HepG2 (cell line): ENCODE results near the gene ALDH3B1. TPM values are rescaled to one million over a fixed set of nuclear protein-coding genes. Genes with fewer than 3 reads are reported as not detected.

Experiments used
- ATAC-seq: fragments of 200-7000 bp; cut with Tn5 transposase; 3 replicates; pipeline ENCODE4 v1.9.1; 2020; ENCODE audit warnings: mild to moderate bottlenecking, moderate library complexity
- BruUV-seq: library from RNA; stranded (reverse); fragments of 400-500 nt; replicated peaks from 2 replicates; lab custom pipeline; 2021; lab: Mats Ljungman, UMichigan
- CTCF ChIA-PET: fragments of 300-600 bp; formaldehyde crosslinking; extraction: SDS; loops from one replicate; lab custom pipeline; 2021; ENCODE audit warnings: low total read pairs, inconsistent platforms, low intra/inter-chr PET ratio; lab: Yijun Ruan, JAX
- POLR2A ChIA-PET: fragments of 350-600 bp; sonication (Branson Sonifier 250); formaldehyde crosslinking; loops from one replicate; lab custom pipeline; 2020; ENCODE audit warnings: antibody characterized with exemption, inconsistent platforms; lab: Yijun Ruan, JAX
- DNase-seq: peaks from one replicate; pipeline ENCODE4 v3.0.0-alpha.2; 2015; ENCODE audit warnings: low spot score
- FAIRE-seq: peaks from 3 replicates; lab custom pipeline; 2011; peaks lifted over from hg19 to GRCh38; lab: Jason Lieb, UNC
- H2AFZ ChIP-seq: one replicate; pipeline ENCODE4 v1.6.1; 2011; ENCODE audit warnings: low read length, inconsistent platforms
- H3K27ac ChIP-seq: fragments of 300-600 bp; 3 replicates; pipeline ENCODE4 v1.8.0; 2011; ENCODE audit warnings: mixed run types, mild to moderate bottlenecking, mixed read lengths, low read length, inconsistent platforms; ENCODE audit not compliant: insufficient read depth; ENCODE audit errors: extremely low read length
- H3K27me3 ChIP-seq, 2 experiments: fragments of 200-600 bp in 1 of 2; 2 replicates in 1 of 2; 3 replicates in 1 of 2; pipeline versions ENCODE4 v1.6.0 to v1.8.0; 2011; ENCODE audit warnings: low read length in 2 of 2, mild to moderate bottlenecking in 2 of 2, moderate library complexity in 2 of 2, inconsistent platforms in 1 of 2; ENCODE audit not compliant: insufficient read depth in 2 of 2, control insufficient read depth in 1 of 2
- H3K36me3 ChIP-seq, 2 experiments: fragments of 200-600 bp in 1 of 2; replicated peaks in 1 of 2; 2 replicates in 1 of 2; 3 replicates in 1 of 2; pipeline versions ENCODE4 v1.5.1 to v1.8.0; 2011; ENCODE audit warnings: low read length in 2 of 2, inconsistent platforms in 1 of 2; ENCODE audit not compliant: insufficient read depth in 2 of 2, control insufficient read depth in 1 of 2
- H3K4me1 ChIP-seq: 2 replicates; pipeline ENCODE4 v1.5.1; 2012; ENCODE audit warnings: low read length, inconsistent platforms; ENCODE audit not compliant: insufficient read depth
- H3K4me2 ChIP-seq: 2 replicates; pipeline ENCODE4 v1.6.0; 2011; ENCODE audit warnings: low read depth, low read length, inconsistent platforms
- H3K4me3 ChIP-seq, 3 experiments: fragments of 200-600 bp in 1 of 3; sonication (generic), shearing (Covaris generic) in 1 of 3; replicated peaks in 1 of 3; 2 replicates each; pipeline ENCODE4 v1.5.1; 2011 to 2016; ENCODE audit warnings: low read length in 3 of 3, inconsistent platforms in 2 of 3, low read depth in 2 of 3, mild to moderate bottlenecking in 2 of 3, control low read depth in 1 of 3, mixed read lengths in 1 of 3; ENCODE audit not compliant: insufficient read depth in 1 of 3
- H3K79me2 ChIP-seq: one replicate; pipeline ENCODE4 v1.6.1; 2011; ENCODE audit warnings: low read length, inconsistent platforms; ENCODE audit not compliant: insufficient read depth
- H3K9ac ChIP-seq: 2 replicates; pipeline ENCODE4 v1.6.0; 2011; ENCODE audit warnings: mild to moderate bottlenecking, low read depth, low read length, inconsistent platforms; ENCODE audit not compliant: insufficient read depth
- H3K9me3 ChIP-seq: 2 replicates; pipeline ENCODE4 v1.5.1; 2012; ENCODE audit warnings: mild to moderate bottlenecking, low read length
- H4K20me1 ChIP-seq: 2 replicates; pipeline ENCODE4 v1.6.0; 2011; ENCODE audit warnings: inconsistent platforms, mild to moderate bottlenecking, low read length, moderate library complexity; ENCODE audit not compliant: insufficient read depth
- ZBTB8A ChIP-seq: sonication (generic); formaldehyde crosslinking; IDR thresholded peaks from 2 replicates; pipeline ENCODE4 v1.4.0; 2020; ENCODE audit warnings: mild to moderate bottlenecking, low read depth, missing genetic modification reagents, borderline replicate concordance
- WGBS: methylation state at CpG from one replicate; pipeline ENCODE4 v1.1.6; 2017; ENCODE audit warnings: low lambda C conversion rate; 5-methylcytosine and 5-hydroxymethylcytosine counted together
- in situ Hi-C: cut with HindIII; loops from 2 replicates; pipeline ENCODE4 v1.10.0; 2017; ENCODE audit warnings: low pct_unique_long_range_greater_than_20kb; ENCODE audit not compliant: extremely low pct_ligation_motif_present
- intact Hi-C: fragments of 100-400 bp; cut with micrococcal nuclease; formaldehyde crosslinking; loops from one replicate; pipeline ENCODE4 v1.10.0; 2022; ENCODE audit not compliant: unreplicated experiment
- polyA plus RNA-seq, 8 experiments: library from polyadenylated mRNA; depleted of rRNA in 3 of 8; stranded (reverse) in 7 of 8; unstranded in 1 of 8; fragments of >200 nt; fragmentation: Illumina TruSeq in 4 of 8; extraction: Trizol in 4 of 8; gene quantifications; 2 replicates each; pipeline versions ENCODE4 v1.2.1 to v1.2.3, GENCODE V29; 2011 to 2016; ENCODE audit warnings: low read depth in 4 of 8, missing spikeins in 1 of 8, mixed read lengths in 1 of 8; ENCODE audit not compliant: insufficient read depth in 1 of 8
- total RNA-seq, 5 experiments: library from RNA; depleted of rRNA; stranded (reverse); fragments of >200 nt; fragmentation: Illumina TruSeq; extraction: Trizol; gene quantifications; 2 replicates each; pipeline ENCODE4 v1.2.3, GENCODE V29; 2016; ENCODE audit warnings: low read depth in 1 of 5
- TF ChIP-seq, protein P1 (sequence below): sonication (generic); formaldehyde crosslinking; IDR thresholded peaks from 2 replicates; pipeline ENCODE4 v1.9.0; 2022; ENCODE audit warnings: missing genetic modification reagents, mild to moderate bottlenecking, borderline replicate concordance
- TF ChIP-seq, protein P2 (sequence below): sonication (generic); formaldehyde crosslinking; IDR thresholded peaks from 2 replicates; pipeline ENCODE4 v1.5.1; 2020; ENCODE audit warnings: mild to moderate bottlenecking, missing genetic modification reagents, moderate library complexity

Gene ALDH3B1
- total and polyA plus RNA-seq, 2 of the 13 experiments (the other 11 are each of a cell fraction or from before 2014, with no cell fraction given) = 4.0 to 6.7 TPM

DNA sequence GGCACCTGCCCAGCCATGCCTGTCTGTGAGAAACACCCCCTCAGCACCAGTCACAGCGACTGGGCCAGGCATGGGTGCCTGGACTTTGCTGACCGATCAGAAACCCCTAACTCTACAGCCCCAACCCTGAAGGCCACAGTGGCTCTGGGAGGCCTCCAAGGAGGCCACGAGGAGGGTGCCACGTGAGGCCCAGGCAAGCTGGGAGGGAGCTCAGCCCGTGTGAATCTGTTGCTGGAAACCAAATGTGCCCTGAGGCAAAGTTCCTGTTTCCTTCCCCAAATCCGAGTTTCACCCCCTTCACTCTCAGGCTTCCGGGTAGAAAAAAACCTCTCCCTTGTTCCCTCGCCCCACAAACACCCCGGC lies 7.6 kb upstream of the ALDH3B1 start:
- Histone ChIP-seq H3K9me3 (no peaks in the 10 kb centered on the region), H3K9ac (no peak overlapping the region), H3K27ac (no peak overlapping the region), H3K27me3 (no peaks in the 10 kb centered on the region), H3K4me3 (peak overlapping the region in 1 of 3 experiments; percentile 72; a peak in 2 of 6 replicates), H2AFZ (no peak overlapping the region), H3K4me2 (peak overlapping the region; percentile 90), H3K36me3 (no peaks in the 10 kb centered on the region), H3K4me1 (peaks cover 48% of the 10 kb centered on the region), H4K20me1 (no peaks in the 10 kb centered on the region), H3K79me2 (no peaks in the 10 kb centered on the region)
- DNase-seq (no peak), FAIRE-seq (no peak), ATAC-seq (peak; percentile 17; the same call in 1 of the 3 replicates)
- ChIA-PET POLR2A (interaction anchor here (0.8 to 1.4 kb wide), 2 partner anchors 36 to 37 kb away, joined by 3 to 4 read pairs; partner anchors contain the start of gene TCIRG1), CTCF (no interaction called here)
- intact Hi-C loops = no loop called here
- BruUV-seq = TSS peak; percentile 63
- no peak for TF ChIP-seq ZBTB8A
- TF ChIP-seq, protein P1, sequence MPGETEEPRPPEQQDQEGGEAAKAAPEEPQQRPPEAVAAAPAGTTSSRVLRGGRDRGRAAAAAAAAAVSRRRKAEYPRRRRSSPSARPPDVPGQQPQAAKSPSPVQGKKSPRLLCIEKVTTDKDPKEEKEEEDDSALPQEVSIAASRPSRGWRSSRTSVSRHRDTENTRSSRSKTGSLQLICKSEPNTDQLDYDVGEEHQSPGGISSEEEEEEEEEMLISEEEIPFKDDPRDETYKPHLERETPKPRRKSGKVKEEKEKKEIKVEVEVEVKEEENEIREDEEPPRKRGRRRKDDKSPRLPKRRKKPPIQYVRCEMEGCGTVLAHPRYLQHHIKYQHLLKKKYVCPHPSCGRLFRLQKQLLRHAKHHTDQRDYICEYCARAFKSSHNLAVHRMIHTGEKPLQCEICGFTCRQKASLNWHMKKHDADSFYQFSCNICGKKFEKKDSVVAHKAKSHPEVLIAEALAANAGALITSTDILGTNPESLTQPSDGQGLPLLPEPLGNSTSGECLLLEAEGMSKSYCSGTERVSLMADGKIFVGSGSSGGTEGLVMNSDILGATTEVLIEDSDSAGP = 0 out of 2 replicates have a peak, but pooled peaks have one; percentile 47
- TF ChIP-seq, protein P2, sequence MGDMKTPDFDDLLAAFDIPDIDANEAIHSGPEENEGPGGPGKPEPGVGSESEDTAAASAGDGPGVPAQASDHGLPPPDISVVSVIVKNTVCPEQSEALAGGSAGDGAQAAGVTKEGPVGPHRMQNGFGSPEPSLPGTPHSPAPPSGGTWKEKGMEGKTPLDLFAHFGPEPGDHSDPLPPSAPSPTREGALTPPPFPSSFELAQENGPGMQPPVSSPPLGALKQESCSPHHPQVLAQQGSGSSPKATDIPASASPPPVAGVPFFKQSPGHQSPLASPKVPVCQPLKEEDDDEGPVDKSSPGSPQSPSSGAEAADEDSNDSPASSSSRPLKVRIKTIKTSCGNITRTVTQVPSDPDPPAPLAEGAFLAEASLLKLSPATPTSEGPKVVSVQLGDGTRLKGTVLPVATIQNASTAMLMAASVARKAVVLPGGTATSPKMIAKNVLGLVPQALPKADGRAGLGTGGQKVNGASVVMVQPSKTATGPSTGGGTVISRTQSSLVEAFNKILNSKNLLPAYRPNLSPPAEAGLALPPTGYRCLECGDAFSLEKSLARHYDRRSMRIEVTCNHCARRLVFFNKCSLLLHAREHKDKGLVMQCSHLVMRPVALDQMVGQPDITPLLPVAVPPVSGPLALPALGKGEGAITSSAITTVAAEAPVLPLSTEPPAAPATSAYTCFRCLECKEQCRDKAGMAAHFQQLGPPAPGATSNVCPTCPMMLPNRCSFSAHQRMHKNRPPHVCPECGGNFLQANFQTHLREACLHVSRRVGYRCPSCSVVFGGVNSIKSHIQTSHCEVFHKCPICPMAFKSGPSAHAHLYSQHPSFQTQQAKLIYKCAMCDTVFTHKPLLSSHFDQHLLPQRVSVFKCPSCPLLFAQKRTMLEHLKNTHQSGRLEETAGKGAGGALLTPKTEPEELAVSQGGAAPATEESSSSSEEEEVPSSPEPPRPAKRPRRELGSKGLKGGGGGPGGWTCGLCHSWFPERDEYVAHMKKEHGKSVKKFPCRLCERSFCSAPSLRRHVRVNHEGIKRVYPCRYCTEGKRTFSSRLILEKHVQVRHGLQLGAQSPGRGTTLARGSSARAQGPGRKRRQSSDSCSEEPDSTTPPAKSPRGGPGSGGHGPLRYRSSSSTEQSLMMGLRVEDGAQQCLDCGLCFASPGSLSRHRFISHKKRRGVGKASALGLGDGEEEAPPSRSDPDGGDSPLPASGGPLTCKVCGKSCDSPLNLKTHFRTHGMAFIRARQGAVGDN (CRISPR knock-in tag) = peak; percentile 20; the same call in 1 of the 2 replicates
- in situ Hi-C loops = no loop called here
- 77% methylated on average over 8 of the region's 9 CpGs for WGBS
